Left renal pelvis (tissue), 4 donors: Measurements from ENCODE around the gene PIGL. TPM values are rescaled to one million over a fixed set of nuclear protein-coding genes. Genes with fewer than 3 reads are reported as not detected.
"Not testable (repeated sequence)": the region's sequence is repeated elsewhere in the genome, so short reads cannot be mapped to it uniquely, and the experiment has no call there.

Experiments used
- DNase-seq, 4 donors: peaks; one replicate each; pipeline ENCODE4 v3.0.0-alpha.2; 2013; ENCODE audit warnings: low read depth in 4 of 4, low spot score in 3 of 4
- polyA plus RNA-seq, 4 donors: library from polyadenylated mRNA; unstranded; fragments of 120-200 nt; gene quantifications; one replicate each; pipeline ENCODE4 v1.2.1, GENCODE V29; 2013; ENCODE audit not compliant: insufficient read length in 4 of 4

PIGL gene
- polyA plus RNA-seq, 4 donors, result 24.9 to 42.3 (median 28.4) TPM

DNA sequence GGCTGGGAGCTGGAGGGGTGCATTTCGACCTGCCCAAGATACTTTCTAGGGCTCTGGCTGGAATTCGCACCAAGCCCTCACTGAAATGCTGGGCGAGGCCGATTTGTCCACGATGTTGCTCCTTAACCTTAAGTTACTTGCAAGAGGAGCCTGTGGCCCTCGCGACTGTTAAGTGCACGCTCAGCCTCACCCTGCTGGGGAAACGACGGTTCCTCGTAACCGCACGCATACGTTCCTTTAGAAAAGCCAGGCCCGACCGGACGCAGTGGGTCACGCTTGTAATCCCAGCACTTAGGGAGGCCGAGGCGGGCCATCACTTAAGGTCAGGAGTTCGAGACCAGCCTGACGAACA lies 1.1 kb upstream of the PIGL start:
- peak in 2 of 4 donors; percentile 45 to 48 for DNase-seq

DNA sequence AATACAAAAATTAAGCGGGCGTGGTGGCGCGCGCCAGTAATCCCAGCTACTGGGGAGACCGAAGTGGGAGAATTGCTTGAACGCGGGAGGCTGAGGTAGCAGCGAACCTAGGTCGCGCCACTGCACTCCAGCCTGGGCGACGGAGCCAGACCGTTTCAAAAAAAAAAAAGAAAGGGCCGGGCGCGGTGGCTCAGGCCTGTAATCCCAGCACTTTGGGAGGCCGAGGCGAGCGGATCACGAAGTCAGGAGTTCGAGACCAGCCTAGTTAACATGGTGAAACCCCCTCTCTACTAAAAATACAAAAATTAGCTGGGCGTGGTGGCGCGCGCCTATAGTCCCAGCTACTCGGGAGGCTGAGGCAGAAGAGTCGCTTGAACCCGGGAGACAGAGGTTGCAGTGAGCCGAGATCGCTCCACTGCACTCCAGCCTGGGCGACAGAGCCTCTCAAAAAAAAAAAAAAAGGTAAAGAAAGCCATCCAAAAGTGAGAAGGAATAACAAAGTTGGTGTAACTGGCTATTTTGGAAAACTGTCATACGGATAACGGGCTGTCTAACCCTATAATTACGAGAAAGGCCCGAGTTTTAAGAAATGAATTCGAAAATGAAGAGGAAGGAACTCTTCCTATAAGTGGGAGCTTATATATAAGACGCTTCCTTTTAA lies 539 bp upstream of the PIGL start:
- DNase-seq, result not testable (repeated sequence)

DNA sequence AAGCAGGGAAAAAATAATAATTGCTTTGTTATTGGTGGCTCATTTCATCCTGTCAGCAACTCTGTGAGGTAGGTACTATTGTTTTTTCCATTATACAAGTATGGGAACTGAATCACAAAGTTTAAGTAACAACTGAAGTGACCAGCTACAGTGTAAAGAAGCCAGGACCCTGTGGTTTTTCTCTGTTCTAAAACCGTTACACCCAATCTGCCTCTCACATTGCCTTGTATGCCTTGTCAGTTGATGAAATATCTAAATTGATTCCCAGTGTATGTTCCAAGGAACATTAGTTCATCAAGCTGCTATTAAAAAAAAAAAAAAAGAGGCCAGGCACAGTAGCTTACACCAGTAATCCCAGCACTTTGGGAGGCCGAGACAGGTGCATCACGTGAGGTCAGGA lies 5.4 kb downstream of the PIGL start:
- no peak for DNase-seq

DNA sequence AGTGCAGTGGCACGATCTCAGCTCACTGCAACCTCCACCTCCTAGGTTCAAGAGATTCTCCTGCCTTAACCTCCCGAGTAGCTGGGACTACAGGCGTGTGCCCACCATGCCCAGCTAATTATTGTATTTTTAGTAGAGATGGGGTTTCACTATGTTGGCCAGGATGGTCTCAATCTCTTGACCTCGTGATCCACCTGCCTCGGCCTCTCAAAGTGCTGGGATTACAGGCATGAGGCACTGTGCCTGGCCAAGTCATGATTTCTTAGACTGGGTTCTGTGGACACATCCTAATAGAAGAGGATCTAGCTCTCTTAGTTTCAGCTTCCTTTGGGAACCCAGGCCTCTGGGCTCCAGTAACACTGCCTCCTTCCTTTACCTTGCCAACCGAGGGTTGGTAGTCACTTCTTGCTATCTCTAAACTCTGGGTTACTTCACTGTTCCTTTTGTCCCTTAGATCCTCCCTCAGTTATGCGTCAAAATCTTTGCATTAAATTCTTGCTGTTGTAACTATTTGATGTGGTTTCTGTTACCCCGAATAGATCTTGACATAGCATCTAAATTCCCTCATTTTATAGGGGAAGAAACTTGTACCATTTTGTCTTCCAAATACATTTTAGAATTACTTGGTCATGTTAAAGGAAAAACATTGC lies 13.0 kb downstream of the PIGL start:
- DNase-seq, result not testable (repeated sequence)

DNA sequence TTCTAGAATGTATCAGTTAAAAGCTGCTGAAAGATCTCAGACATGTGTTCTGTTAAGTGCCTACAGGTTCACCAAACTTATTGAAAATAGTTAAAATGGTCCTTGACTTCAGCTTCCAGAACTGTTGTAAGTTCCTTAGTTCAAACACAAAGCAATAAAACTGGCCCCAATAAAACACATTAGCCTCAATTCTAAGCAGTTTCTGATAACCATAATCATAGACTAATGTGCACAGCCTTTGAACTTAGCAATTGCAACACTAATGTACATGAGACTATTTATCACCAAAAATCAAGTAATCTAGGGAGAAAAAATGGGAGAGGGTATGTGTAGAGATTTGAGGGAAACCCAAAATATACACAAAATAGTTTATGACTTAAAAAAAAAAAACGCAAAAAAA lies 15.4 kb downstream of the PIGL start:
- DNase-seq, result no peak

DNA sequence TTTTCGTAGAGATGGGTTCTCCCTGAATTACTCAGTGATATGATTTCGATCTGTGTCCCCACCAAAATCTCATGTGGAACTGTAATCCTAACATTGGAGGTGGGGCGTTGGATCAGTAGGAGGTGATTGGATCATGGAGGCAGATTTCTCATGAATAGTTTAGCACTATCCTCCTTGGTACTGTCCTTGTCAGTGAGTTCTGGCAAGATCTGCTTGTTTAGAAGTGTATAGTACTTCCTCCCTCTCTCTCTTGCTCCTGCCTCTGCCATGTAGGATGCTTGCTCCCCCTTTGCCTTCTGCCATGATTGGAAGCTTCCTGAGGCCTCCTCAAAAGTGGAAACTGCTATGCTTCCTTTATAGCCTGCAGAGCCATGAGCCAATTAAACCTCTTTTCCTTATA lies 22.9 kb downstream of the PIGL start:
- DNase-seq, result no peak

DNA sequence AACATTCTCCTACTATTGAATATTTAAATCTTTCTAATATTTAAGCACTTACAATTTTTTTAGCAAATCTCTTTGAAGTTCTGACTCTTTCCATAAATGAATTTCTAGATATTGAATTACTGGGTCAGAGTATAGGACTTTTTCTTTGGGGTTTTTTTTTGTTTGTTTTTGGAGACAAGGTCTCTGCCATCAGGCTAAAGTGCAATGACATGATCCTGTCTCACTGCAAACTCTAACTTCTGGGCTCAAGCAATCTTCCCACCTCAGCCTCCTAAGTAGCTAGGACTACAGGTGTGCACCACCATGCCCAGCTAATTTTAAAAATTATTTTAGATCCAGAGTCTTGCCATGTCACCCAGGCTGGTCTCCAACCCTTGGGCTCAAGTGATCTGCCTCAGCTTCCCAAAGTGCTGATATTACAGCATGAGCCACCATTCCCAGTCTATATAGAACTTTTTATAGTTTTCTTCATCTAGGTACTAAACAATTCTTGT lies 24.9 kb downstream of the PIGL start:
- DNase-seq, result no peak

DNA sequence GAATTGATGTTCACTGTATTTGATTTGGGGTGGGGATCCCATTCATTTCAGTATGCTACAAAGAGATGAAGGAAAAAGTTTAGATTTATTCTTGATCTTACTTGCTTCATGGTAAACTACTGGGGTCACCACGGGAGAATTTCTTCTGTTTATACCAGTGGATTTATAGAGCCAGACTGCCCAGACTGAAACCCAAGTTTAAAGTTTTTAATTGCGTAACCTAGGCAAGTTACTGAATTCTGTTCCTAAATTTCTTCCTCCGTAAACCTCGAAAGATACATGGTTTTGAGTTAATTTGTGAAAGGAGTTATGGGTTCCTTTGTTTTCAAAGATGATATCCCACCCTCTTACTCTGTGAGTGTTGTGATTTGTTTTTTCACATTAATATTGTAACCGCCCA lies 26.4 kb downstream of the PIGL start:
- DNase-seq, result no peak

DNA sequence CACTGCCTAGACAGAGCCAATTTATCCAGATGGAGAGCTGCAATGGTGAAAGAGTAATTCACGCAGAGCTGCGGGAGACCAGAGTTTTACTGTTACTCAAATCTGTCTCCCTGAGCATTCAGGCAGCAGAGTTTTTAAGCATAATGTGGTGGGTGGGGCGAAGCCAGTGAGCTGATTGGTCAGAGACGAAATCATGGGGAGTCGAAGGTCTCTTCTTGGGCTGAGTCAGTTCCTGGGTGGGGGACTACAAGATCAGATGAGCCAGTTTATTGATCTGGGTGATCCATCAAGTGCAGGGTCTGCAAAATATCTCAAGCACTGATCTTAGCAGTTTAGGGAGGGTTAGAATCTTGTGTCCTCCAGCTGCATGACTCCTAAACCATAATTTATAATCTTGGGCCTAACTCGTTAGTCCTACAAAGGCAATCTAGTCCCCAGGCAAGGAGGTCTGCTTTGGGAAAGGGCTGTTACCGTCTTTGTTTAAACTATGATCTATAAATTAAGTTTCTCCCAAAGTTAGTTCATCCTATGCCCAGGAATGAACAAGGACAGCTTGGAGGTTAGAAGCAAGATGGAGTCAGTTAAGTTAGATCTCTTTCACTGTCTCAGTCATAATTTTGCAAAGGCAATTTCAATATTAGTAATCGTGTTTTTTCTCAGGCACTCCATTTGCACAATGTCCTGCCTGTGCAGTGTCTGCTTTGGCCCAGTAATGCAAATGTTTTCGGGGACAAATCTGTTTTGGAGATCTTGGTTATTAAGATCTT lies 27.0 kb downstream of the PIGL start:
- no peak for DNase-seq

DNA sequence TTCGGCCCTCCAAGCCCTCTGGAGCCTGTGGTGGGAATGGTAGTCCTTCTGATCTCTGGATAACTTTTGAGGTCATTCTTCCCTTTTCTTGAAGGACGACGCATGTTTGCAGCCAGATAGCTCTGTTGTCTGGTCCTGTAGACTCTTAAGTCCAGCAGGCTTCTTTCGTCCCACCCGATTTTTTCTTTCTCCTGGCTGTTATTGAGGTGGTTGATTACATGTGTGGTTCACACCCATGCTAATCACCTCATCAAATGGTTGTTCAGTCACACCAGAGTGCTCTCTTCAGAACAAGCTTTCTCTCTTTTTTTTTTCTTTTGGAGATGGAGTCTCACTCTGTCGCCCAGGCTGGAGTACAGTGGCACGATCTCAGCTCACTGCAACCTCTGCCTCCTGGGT lies 30.6 kb downstream of the PIGL start:
- DNase-seq, result no peak

DNA sequence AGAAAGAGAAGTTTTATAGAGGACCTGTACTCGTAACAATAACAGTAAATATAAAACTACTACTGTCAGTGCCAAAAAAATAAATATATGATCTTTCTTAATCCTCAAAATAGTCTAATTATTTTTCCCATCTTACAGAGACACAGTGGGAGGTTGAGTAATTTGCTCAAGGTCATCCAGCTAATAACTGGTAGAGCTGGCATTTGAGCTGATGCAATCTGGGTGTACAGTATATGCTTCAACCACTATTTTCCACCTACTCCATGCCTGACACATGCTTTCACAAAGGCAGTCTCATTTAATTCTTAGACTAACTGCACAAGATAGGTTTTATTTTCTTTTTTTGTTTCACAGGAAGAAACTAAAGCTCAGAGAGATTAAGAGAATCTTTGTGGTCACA lies 33.6 kb downstream of the PIGL start:
- DNase-seq, result no peak

DNA sequence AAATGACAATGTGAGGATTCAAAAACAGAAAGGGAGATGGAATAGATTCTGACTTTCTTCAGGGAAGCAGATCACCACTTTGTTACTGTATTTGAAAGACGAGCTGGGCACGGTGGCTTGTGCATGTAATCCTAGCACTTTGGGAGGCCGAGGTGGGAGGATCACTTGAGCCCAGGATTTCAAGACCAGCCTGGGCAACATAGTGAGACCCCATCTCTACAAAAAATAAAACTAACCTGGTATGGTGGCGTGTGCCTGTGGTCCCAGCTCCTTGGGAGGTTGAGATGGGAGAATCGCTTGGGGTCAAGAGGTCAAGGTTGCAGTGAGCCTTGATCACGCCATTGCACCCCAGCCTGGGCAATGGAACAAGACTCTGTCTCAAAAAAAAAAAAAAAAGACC lies 34.0 kb downstream of the PIGL start:
- no peak for DNase-seq

DNA sequence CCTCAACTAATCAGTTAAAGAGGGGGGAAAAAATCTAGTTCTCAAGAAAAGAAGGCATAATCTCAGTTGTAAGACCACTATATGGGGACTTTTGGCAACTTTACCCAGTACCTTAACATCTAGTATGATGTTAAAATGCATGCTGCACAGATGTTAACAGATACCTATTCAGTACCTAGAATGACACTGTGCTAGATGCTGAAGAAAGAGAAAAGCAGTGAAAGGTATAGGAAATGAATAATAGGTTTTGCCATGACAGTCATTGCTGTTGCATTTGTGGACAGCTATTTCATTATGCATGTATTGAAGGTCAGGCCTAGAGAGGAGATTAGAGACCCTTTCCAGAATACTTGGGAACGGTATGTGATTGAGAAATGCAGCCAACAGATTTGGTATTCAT lies 34.5 kb downstream of the PIGL start:
- no peak for DNase-seq

DNA sequence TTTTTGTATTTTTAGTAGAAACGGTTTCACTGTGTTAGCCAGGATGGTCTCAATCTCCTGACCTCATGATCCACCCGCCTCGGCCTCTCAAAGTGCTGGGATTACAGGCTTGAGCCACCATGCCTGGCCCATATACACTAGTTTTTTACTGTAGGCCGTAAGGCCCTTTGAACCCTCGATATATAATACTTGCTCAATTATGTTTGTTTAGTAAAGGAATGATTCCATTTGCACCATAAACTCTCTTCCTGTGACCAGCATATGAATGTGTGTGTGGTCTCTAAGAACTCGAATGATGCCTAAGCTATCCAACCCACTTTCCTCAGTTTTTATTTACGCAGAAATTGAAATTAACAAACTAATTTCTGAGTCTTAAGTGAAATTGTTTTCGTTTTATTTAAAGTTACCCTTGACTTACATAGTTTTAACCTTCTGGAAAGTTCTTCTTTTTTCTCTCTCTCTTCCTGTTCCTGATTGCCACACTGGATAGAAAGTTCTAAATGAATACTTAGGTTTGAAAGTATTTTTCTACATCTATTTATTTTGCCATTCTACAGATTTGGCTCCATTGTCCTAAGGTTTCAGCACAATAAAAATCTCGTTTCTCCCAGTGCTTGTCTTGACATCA lies 37.9 kb downstream of the PIGL start:
- DNase-seq, result no peak

DNA sequence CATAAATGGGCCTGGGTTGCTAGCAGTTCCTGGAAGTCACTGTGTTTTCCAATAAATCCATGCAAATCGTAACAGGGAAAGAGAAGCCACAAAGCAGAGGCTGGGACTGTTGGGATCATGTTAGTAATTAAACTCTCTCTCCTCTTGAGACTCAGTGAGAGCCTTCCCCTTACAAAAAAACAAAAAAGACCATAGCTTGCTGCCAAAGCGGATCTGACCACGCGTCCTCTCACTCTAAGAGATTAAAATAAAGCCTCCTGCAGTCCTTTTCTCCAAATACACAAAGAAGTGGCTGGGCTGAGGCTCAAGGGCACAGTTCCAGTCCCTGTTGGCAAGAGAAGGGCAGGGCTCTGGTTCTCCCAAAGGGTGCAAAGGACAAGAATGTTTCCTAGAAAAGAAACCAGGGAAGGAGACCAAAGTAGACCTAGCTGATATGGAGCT lies 38.5 kb downstream of the PIGL start:
- DNase-seq, result no peak

DNA sequence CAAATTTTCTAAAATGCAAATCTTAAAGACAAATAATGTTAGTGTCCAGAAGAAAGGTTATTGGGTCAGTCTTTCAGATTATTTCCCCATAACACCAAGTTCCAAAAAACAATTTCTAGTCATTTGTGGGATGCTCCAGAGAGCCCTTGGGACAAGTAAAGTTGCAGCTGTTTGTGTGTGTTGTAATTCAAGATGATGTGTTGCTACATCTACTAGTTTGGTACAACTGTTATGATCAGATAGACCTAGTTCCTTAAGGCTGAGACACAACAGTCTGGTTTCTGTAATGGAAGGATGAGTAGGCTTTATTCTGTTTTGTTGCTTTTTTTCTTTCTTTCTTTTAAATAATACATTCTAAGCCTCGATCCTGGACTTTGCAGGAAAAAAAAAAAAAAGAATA lies 41.9 kb downstream of the PIGL start:
- no peak for DNase-seq

DNA sequence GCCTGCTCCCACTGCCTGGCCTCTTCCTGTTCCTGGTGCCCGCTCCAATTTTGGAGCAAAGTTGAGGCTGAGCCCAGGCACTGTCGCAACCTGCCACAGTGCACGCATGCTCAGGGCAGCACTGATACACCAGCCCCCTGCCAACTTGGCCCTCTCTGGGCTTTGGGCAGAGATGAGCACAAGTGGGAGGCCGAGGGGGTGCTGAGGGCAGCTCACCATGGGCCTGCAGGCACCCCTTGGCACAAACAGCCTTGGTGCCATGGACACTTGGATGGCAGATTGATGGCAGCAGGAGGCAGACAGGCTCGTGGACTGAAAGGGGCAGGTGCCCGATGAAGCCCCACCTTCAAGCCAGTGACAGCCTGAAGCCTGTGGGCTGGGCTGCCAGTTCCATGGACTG lies 42.9 kb downstream of the PIGL start:
- no peak for DNase-seq

DNA sequence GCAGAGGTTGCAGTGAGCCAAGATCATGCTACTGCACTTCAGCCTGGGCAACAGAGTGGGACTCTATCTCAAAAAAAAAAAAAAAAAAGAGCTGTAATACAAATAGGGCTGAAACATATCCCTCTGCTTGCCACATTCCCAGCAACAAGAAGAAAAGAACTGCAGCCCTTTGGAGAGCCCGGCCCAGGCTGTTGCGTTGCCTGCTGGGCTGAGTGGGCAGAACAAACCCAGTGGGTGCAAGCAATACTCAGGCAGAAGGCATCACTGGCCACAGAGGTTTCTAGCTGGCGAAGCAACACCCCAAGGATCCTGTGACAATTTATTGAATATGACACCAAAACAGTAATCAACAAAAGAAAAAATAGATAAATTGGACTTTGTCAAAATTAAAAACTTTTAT lies 44.0 kb downstream of the PIGL start:
- DNase-seq, result no peak

DNA sequence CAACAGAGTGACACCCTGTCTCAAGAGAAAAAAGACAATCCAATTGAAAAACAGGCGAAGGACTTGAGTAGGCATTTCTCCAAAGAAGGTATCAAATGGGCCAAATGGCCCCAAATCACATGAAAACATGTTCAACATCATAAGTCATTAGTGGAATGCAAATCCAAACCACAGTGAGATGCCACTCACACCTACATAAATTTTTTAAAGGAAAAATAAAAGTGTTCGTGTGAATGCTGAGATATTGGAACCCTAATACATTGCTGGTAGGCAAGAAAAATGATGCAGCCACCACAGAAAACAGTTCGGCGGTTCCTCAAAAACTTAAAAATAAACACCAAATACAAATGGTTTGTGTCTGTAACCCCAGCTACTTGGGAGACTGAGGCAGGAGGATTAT lies 45.2 kb downstream of the PIGL start:
- no peak for DNase-seq

DNA sequence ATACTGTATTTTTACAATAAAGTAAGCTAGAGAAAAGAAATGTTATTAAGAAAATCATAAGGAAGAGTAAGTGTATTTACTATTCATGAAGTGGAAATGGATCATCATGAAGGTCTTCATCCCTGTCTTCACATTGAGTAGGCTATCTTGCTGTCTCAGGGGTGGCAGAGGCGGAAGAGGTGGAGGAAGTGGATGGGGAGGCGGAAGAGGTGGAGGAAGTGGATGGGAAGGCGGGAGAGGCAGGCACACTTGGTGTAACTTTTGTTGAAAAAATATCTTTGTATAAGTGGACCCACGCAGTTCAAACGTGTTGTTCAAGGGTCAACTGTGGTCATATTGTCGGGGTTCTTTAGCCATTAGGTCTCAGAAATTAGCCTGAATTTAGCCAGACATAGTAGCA lies 50.2 kb downstream of the PIGL start:
- no peak for DNase-seq

DNA sequence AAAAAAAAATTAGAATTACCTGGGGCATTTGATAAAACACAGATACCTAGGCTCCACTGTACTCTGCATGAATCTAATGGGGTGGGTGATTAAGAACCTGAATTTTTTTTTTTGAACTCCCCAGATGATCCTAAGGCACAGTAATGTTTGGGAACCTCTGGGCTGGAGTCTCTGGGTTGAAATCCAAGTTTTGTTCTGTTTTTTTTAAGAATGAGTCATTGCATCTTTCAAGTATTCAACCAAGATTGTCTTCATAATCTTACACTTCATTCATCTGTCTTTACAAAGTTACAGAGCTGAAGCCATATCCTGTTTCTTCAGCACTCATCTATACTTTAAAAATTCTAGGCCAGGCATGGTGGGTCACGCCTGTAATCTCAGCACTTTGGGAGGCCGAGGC lies 52.6 kb downstream of the PIGL start:
- no peak for DNase-seq
